ENCODE measurements around the gene SLC12A4. TPM values are rescaled to one million over a fixed set of nuclear protein-coding genes. Genes with fewer than 3 reads are reported as not detected.

SLC12A4 gene
- total and polyA plus RNA-seq, 2 experiments from 2014 or later = 19.9 to 53.0 TPM

GRCh38 chr16:67932462-67932840 lies 36.0 kb downstream of the SLC12A4 start:
- no peak overlapping the region for H3K27ac Mint-ChIP-seq
- TF ChIP-seq EZH2 (IDR thresholded peaks at IDR 0.05; ENCODE audit: low read depth, unreplicated experiment) (no peak), ZNF331 (CRISPR knock-in tag; IDR thresholded peaks at IDR 0.05; ENCODE audit: low read depth) (no peak), ZNF114 (CRISPR knock-in tag; IDR thresholded peaks at IDR 0.05) (no peak), CREB1 (CRISPR knock-in tag; IDR thresholded peaks at IDR 0.05; ENCODE audit: low read depth) (no peak), NANOG (IDR thresholded peaks at IDR 0.05; ENCODE audit: borderline replicate concordance) (no peak), EZH2phosphoT487 (IDR thresholded peaks at IDR 0.05; ENCODE audit: unreplicated experiment) (no peak)
- Histone ChIP-seq H3K27me3 (ENCODE audit: insufficient read depth) (no peaks in the 10 kb centered on the region), H4K20me1 (replicated peaks; ENCODE audit: insufficient read depth) (peaks cover 3% of the 10 kb centered on the region), H3K27ac (ENCODE audit: low read depth) (no peak overlapping the region), H3K4me2 (no peak overlapping the region), H2AFZ (no peak overlapping the region), H3K79me2 (replicated peaks; ENCODE audit: insufficient read depth) (peaks cover 5% of the 10 kb centered on the region; the same call in 1 of the 2 replicates), H3F3A (replicated peaks; ENCODE audit: low read depth) (peaks cover 7% of the 10 kb centered on the region; the same call in 1 of the 2 replicates), H3K4me3 (no peak overlapping the region), H3K9me2 (ENCODE audit: insufficient read depth) (no peaks in the 10 kb centered on the region), H3K36me3 (ENCODE audit: insufficient read depth) (no peaks in the 10 kb centered on the region), H3K4me1 (ENCODE audit: insufficient read depth) (peaks cover 10% of the 10 kb centered on the region; the same call in 1 of the 2 replicates)
- H3K4me1 Mint-ChIP-seq = peaks cover 21% of the 10 kb centered on the region
- peaks cover 37% of the 10 kb centered on the region for H3K27me3 Mint-ChIP-seq (ENCODE audit: insufficient read depth, low read depth, poor library complexity)
- peaks cover 20% of the 10 kb centered on the region; the same call in 2 of the 3 replicates for H3K36me3 Mint-ChIP-seq (ENCODE audit: low read depth)
- 0 out of 3 replicates have a peak, but pooled peaks cover 3% of the 10 kb centered on the region for H3K9me3 Mint-ChIP-seq
- no peak overlapping the region for H3K4me3 Mint-ChIP-seq
- no peak for DNase-seq (ENCODE audit: low spot score)
- ATAC-seq = no peak

DNA sequence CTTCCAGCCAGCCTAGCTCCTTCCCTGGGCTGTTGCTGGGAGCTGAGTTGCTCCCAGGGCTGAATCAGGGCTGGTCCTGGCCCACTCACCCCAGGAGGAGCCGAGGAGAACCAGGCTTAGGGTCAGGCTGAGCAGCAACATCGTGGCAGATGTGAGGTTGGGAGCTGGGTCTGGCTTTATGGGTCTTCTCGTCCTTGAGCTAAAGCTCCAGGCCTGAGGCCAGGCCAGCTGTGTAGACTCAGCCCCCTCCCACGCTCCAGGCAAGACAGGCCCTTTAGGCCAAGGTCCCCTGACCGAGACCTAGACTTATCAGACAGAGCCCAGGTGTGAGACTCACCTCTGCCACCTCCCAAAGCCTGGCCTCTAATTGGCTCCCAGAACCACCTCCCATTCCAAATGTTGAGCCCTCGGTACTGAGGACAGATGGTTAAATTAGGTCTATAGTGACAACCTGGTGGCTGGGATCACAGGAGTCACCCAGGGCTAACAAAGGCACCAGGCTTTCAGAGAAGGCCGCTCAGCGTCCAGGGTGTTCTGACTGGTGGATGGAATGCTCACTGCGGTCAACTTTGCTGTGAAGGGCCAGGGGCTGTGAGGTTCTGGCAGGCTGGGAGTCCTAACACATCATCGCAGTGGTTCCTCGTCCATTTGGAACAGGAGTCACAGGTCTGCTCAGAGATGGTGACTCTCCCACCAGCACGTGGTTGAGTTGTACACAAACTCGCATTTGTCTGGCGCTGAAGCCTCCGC lies 36.5 kb downstream of the SLC12A4 start, which contains the start of gene CTRL:
Gene CTRL, minus strand, starts transcription at position 151 of the 750 bp plus-strand sequence. Its CDS starts 10 bp downstream, at position 141.
- peaks cover 10% of the 10 kb centered on the region; the same call in 1 of the 2 replicates for H3K4me1 ChIP-seq (ENCODE audit: insufficient read depth)
- H2AFZ ChIP-seq = no peak within 1 kb of the TSS
- Mint-ChIP-seq H3K9me3 (0 out of 3 replicates have a peak, but pooled peaks cover 2% of the 10 kb centered on the region), H3K4me1 (peaks cover 15% of the 10 kb centered on the region), H3K27me3 (ENCODE audit: insufficient read depth, low read depth, poor library complexity) (peaks cover 33% of the 10 kb centered on the region), H3K27ac (no peak within 1 kb of the TSS), H3K4me3 (no peak within 1 kb of the TSS), H3K36me3 (ENCODE audit: low read depth) (peaks cover 15% of the 10 kb centered on the region; the same call in 2 of the 3 replicates)
- 0 out of 2 replicates have a peak, but pooled peaks cover 5% of the 10 kb centered on the region for H3K79me2 ChIP-seq (replicated peaks; ENCODE audit: insufficient read depth)
- H3K4me2 ChIP-seq = no peak within 1 kb of the TSS
- peaks cover 7% of the 10 kb centered on the region; the same call in 1 of the 2 replicates for H3F3A ChIP-seq (replicated peaks; ENCODE audit: low read depth)
- ATAC-seq (no peak), DNase-seq (ENCODE audit: low spot score) (peak; percentile 65)
- TF ChIP-seq REST (IDR thresholded peaks at IDR 0.05; ENCODE audit: unreplicated experiment) (no peak), CTCF (conservative IDR thresholded peaks at IDR 0.05; ENCODE audit: low read depth in 2 of 2) (peak; percentile 25 to 27; a peak in 3 of 4 replicates)
- H3K9me2 ChIP-seq (ENCODE audit: insufficient read depth) = no peaks in the 10 kb centered on the region
- H3K36me3 ChIP-seq (ENCODE audit: insufficient read depth) = no peaks in the 10 kb centered on the region
- no peaks in the 10 kb centered on the region for H3K27me3 ChIP-seq (ENCODE audit: insufficient read depth)
- H4K20me1 ChIP-seq (replicated peaks; ENCODE audit: insufficient read depth) = peaks cover 3% of the 10 kb centered on the region
- H3K27ac ChIP-seq (ENCODE audit: low read depth) = no peak within 1 kb of the TSS
- no peak within 1 kb of the TSS for H3K4me3 ChIP-seq
